HCT116 (cell line): ENCODE data around the gene BACE1-AS.
"Not testable (repeated sequence)": the region's sequence is repeated elsewhere in the genome, so short reads cannot be mapped to it uniquely, and the experiment has no call there.

Experiments
- ATF3 ChIP-seq: IDR thresholded peaks from 2 replicates; pipeline ENCODE4 v1.6.1; 2012
- CEBPB ChIP-seq: IDR thresholded peaks from 2 replicates; pipeline ENCODE4 v1.6.1; 2012; ENCODE audit warnings: low read depth
- CTCF ChIP-seq, 3 experiments: fragments of 200-600 bp in 1 of 3; sonication (generic) in 1 of 3; IDR thresholded peaks in 2 of 3; conservative IDR thresholded peaks in 1 of 3; 2 replicates each; pipeline ENCODE4 v1.5.1; 2012 to 2017; ENCODE audit warnings: low read depth in 2 of 3, low read length in 2 of 3, antibody characterized with exemption in 1 of 3, borderline replicate concordance in 1 of 3, control low read depth in 1 of 3, mild to moderate bottlenecking in 1 of 3, mixed read lengths in 1 of 3, mixed run types in 1 of 3, moderate library complexity in 1 of 3; ENCODE audit not compliant: insufficient read depth in 1 of 3
- EZH2 ChIP-seq: fragments of 200-600 bp; sonication (generic); IDR thresholded peaks from 2 replicates; pipeline ENCODE4 v1.6.1; 2017; ENCODE audit warnings: antibody characterized with exemption, mixed run types
- FOSL1 ChIP-seq: IDR thresholded peaks from 2 replicates; pipeline ENCODE4 v1.6.1; 2012; ENCODE audit warnings: low read depth
- POLR2A ChIP-seq: IDR thresholded peaks from 2 replicates; pipeline ENCODE4 v1.7.0; 2011; ENCODE audit warnings: borderline replicate concordance; ENCODE audit not compliant: insufficient read depth, insufficient read length; ENCODE audit errors: extremely low read depth
- POLR2AphosphoS5 ChIP-seq: IDR thresholded peaks from 2 replicates; pipeline ENCODE4 v1.6.1; 2011; ENCODE audit warnings: mild to moderate bottlenecking, low read depth, low read length, moderate library complexity
- REST ChIP-seq: IDR thresholded peaks from 2 replicates; pipeline ENCODE4 v1.6.1; 2012; ENCODE audit warnings: low read depth
- SIN3A ChIP-seq: IDR thresholded peaks from 2 replicates; pipeline ENCODE4 v1.6.1; 2012; ENCODE audit warnings: low read depth
- ZFX ChIP-seq: fragments of 450-650 bp; IDR thresholded peaks from 2 replicates; pipeline ENCODE4 v1.6.1; 2017
- ZNF274 ChIP-seq: fragments of 200-500 bp; sonication (Bioruptor generic); IDR thresholded peaks from 2 replicates; pipeline ENCODE4 v1.6.1; 2014; ENCODE audit warnings: mild to moderate bottlenecking, low read depth, low read length, inconsistent platforms

GRCh38 chr11:117327255-117327566 lies 36.1 kb downstream of the BACE1-AS start:
- not testable (repeated sequence) for TF ChIP-seq FOSL1; POLR2AphosphoS5; ZFX; SIN3A; EZH2; CTCF (IDR thresholded peaks at IDR 0.05 in 2 of 3, conservative IDR thresholded peaks at IDR 0.05 in 1 of 3; ENCODE audit: borderline replicate concordance in 1 of 3, insufficient read depth in 1 of 3, low read depth in 2 of 3, low read length in 2 of 3); CEBPB; ATF3; ZNF274; REST; POLR2A
